ENCODE results near the gene MACROD2.

DNA sequence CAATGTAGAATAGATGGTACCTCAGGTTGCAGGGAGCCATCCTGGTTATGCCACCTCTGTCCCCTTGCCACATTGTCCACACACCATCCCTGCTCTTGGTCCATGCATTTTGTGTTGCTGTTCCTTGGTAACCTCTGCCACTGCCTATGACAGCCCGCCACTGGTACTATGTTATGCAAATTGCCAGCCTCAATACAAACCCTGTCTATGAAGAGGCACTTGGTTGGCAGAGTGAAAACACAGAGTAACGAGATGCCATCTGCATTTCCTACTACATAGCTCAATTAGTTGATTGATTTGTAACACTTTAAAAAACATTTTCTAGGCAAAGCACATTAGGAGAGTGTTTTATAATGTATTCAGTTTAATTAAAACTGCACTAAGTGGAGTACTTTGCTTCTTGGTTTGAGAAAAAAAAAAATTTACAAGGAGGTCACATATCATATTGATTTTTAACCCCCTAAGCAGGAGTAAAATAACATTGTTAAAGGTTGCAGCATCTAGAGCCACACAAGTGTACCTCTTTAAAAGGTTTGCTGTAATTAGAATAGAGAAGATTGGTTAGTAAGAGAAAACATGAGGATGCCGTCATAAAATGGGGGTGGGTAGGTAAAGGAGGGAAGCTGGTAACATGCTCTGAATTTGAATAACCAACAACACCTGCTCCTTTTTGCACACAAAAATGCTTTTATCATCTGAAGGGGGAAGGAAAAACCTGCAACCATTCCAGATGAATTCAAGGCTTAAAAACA lies 1760.9 kb downstream of the MACROD2 start:
- TF ChIP-seq CTCF (IDR thresholded peaks at IDR 0.05) = no peak
- TF ChIP-seq POLR2A (IDR thresholded peaks at IDR 0.05) = no peak
